ENCODE data around the gene RNF168.

The RNF168 gene

GRCh38 chr3:196499807-196500524 is 3.6 kb downstream of the RNF168 start:
- Histone ChIP-seq H3K36me3 (ENCODE audit: control insufficient read depth, insufficient read depth, low read length) (no peaks in the 10 kb centered on the region), H3K27me3 (ENCODE audit: control insufficient read depth, insufficient read depth, low read length) (no peaks in the 10 kb centered on the region), H3K4me3 (ENCODE audit: low read length) (peak overlapping the region; percentile 50; the same call in 1 of the 2 replicates), H3K9me3 (ENCODE audit: control insufficient read depth, insufficient read depth, low read length) (no peaks in the 10 kb centered on the region), H3K27ac (ENCODE audit: low read length) (no peak overlapping the region), H3K4me1 (ENCODE audit: control insufficient read depth, insufficient read depth, low read length) (peaks cover 2% of the 10 kb centered on the region; the same call in 1 of the 2 replicates)
- DNase-seq (ENCODE audit: low read depth, low spot score), result no peak
- no CpG with 5 or more reads among the region's 11 CpGs for WGBS (ENCODE audit: insufficient coverage, insufficient read length)

GRCh38 chr3:196499061-196499460 is 4.5 kb downstream of the RNF168 start:
- no peak for DNase-seq (ENCODE audit: low read depth, low spot score)
- WGBS (ENCODE audit: insufficient coverage, insufficient read length), result no CpG with 5 or more reads among the region's 5 CpGs
- H3K4me3 ChIP-seq (ENCODE audit: low read length), result no peak overlapping the region
- H3K9me3 ChIP-seq (ENCODE audit: control insufficient read depth, insufficient read depth, low read length), result no peaks in the 10 kb centered on the region
- no peak overlapping the region for H3K27ac ChIP-seq (ENCODE audit: low read length)
- peaks cover 2% of the 10 kb centered on the region; the same call in 1 of the 2 replicates for H3K4me1 ChIP-seq (ENCODE audit: control insufficient read depth, insufficient read depth, low read length)
- no peaks in the 10 kb centered on the region for H3K27me3 ChIP-seq (ENCODE audit: control insufficient read depth, insufficient read depth, low read length)
- no peaks in the 10 kb centered on the region for H3K36me3 ChIP-seq (ENCODE audit: control insufficient read depth, insufficient read depth, low read length)

- Histone ChIP-seq H3K9me3 (ENCODE audit: control insufficient read depth, insufficient read depth, low read length) (no peaks in the 10 kb centered on the region), H3K36me3 (ENCODE audit: control insufficient read depth, insufficient read depth, low read length) (no peaks in the 10 kb centered on the region), H3K4me3 (ENCODE audit: low read length) (no peak overlapping the region), H3K27ac (ENCODE audit: low read length) (no peak overlapping the region), H3K27me3 (ENCODE audit: control insufficient read depth, insufficient read depth, low read length) (no peaks in the 10 kb centered on the region), H3K4me1 (ENCODE audit: control insufficient read depth, insufficient read depth, low read length) (peaks cover 2% of the 10 kb centered on the region; the same call in 1 of the 2 replicates)
- no CpG with 5 or more reads among the region's 8 CpGs for WGBS (ENCODE audit: insufficient coverage, insufficient read length)
- DNase-seq (ENCODE audit: low read depth, low spot score), result no peak
Observed at GRCh38 chr3:196498297-196498696, 5.3 kb downstream of the RNF168 start.

GRCh38 chr3:196496183-196496582 is 7.4 kb downstream of the RNF168 start:
- H3K4me3 ChIP-seq (ENCODE audit: low read length), result no peak overlapping the region
- DNase-seq (ENCODE audit: low read depth, low spot score), result no peak
- H3K27ac ChIP-seq (ENCODE audit: low read length), result no peak overlapping the region
- WGBS (ENCODE audit: insufficient coverage, insufficient read length), result no CpG with 5 or more reads among the region's 4 CpGs
- H3K36me3 ChIP-seq (ENCODE audit: control insufficient read depth, insufficient read depth, low read length), result no peaks in the 10 kb centered on the region
- no peaks in the 10 kb centered on the region for H3K9me3 ChIP-seq (ENCODE audit: control insufficient read depth, insufficient read depth, low read length)
- no peaks in the 10 kb centered on the region for H3K27me3 ChIP-seq (ENCODE audit: control insufficient read depth, insufficient read depth, low read length)
- peaks cover 2% of the 10 kb centered on the region; the same call in 1 of the 2 replicates for H3K4me1 ChIP-seq (ENCODE audit: control insufficient read depth, insufficient read depth, low read length)

- Histone ChIP-seq H3K4me1 (ENCODE audit: control insufficient read depth, insufficient read depth, low read length) (no peaks in the 10 kb centered on the region), H3K36me3 (ENCODE audit: control insufficient read depth, insufficient read depth, low read length) (no peaks in the 10 kb centered on the region), H3K27me3 (ENCODE audit: control insufficient read depth, insufficient read depth, low read length) (no peaks in the 10 kb centered on the region), H3K9me3 (ENCODE audit: control insufficient read depth, insufficient read depth, low read length) (no peaks in the 10 kb centered on the region), H3K27ac (ENCODE audit: low read length) (no peak overlapping the region), H3K4me3 (ENCODE audit: low read length) (no peak overlapping the region)
- DNase-seq (ENCODE audit: low read depth, low spot score), result no peak
- WGBS (ENCODE audit: insufficient coverage, insufficient read length), result no CpG with 5 or more reads among the region's 7 CpGs
Observed at GRCh38 chr3:196493292-196493691, 10.3 kb downstream of the RNF168 start.

- no CpG with 5 or more reads among the region's 2 CpGs for WGBS (ENCODE audit: insufficient coverage, insufficient read length)
- Histone ChIP-seq H3K4me3 (ENCODE audit: low read length) (no peak overlapping the region), H3K27me3 (ENCODE audit: control insufficient read depth, insufficient read depth, low read length) (no peaks in the 10 kb centered on the region), H3K36me3 (ENCODE audit: control insufficient read depth, insufficient read depth, low read length) (peaks cover 2% of the 10 kb centered on the region; the same call in 1 of the 2 replicates), H3K27ac (ENCODE audit: low read length) (no peak overlapping the region), H3K4me1 (ENCODE audit: control insufficient read depth, insufficient read depth, low read length) (no peaks in the 10 kb centered on the region), H3K9me3 (ENCODE audit: control insufficient read depth, insufficient read depth, low read length) (no peaks in the 10 kb centered on the region)
- DNase-seq (ENCODE audit: low read depth, low spot score), result no peak
Observed at GRCh38 chr3:196492080-196492479, 11.5 kb downstream of the RNF168 start.

GRCh38 chr3:196489747-196490146 is 13.8 kb downstream of the RNF168 start:
- Histone ChIP-seq H3K9me3 (ENCODE audit: control insufficient read depth, insufficient read depth, low read length) (no peaks in the 10 kb centered on the region), H3K27ac (ENCODE audit: low read length) (no peak overlapping the region), H3K27me3 (ENCODE audit: control insufficient read depth, insufficient read depth, low read length) (no peaks in the 10 kb centered on the region), H3K36me3 (ENCODE audit: control insufficient read depth, insufficient read depth, low read length) (peaks cover 6% of the 10 kb centered on the region; the same call in 1 of the 2 replicates), H3K4me3 (ENCODE audit: low read length) (no peak overlapping the region), H3K4me1 (ENCODE audit: control insufficient read depth, insufficient read depth, low read length) (no peaks in the 10 kb centered on the region)
- WGBS (ENCODE audit: insufficient coverage, insufficient read length), result no CpG with 5 or more reads among the region's 10 CpGs
- no peak for DNase-seq (ENCODE audit: low read depth, low spot score)

GRCh38 chr3:196486263-196486662 is 17.3 kb downstream of the RNF168 start:
- Histone ChIP-seq H3K9me3 (ENCODE audit: control insufficient read depth, insufficient read depth, low read length) (no peaks in the 10 kb centered on the region), H3K27ac (ENCODE audit: low read length) (no peak overlapping the region), H3K36me3 (ENCODE audit: control insufficient read depth, insufficient read depth, low read length) (peaks cover 14% of the 10 kb centered on the region; the same call in 1 of the 2 replicates), H3K4me1 (ENCODE audit: control insufficient read depth, insufficient read depth, low read length) (no peaks in the 10 kb centered on the region), H3K27me3 (ENCODE audit: control insufficient read depth, insufficient read depth, low read length) (no peaks in the 10 kb centered on the region), H3K4me3 (ENCODE audit: low read length) (no peak overlapping the region)
- DNase-seq (ENCODE audit: low read depth, low spot score), result no peak
- WGBS (ENCODE audit: insufficient coverage, insufficient read length), result no CpG with 5 or more reads among the region's 8 CpGs

GRCh38 chr3:196477678-196478077 is 25.9 kb downstream of the RNF168 start:
- DNase-seq (ENCODE audit: low read depth, low spot score), result no peak
- no CpG with 5 or more reads among the region's 4 CpGs for WGBS (ENCODE audit: insufficient coverage, insufficient read length)
- Histone ChIP-seq H3K9me3 (ENCODE audit: control insufficient read depth, insufficient read depth, low read length) (no peaks in the 10 kb centered on the region), H3K27me3 (ENCODE audit: control insufficient read depth, insufficient read depth, low read length) (no peaks in the 10 kb centered on the region), H3K4me1 (ENCODE audit: control insufficient read depth, insufficient read depth, low read length) (no peaks in the 10 kb centered on the region), H3K36me3 (ENCODE audit: control insufficient read depth, insufficient read depth, low read length) (peaks cover 11% of the 10 kb centered on the region; the same call in 1 of the 2 replicates), H3K27ac (ENCODE audit: low read length) (no peak overlapping the region), H3K4me3 (ENCODE audit: low read length) (no peak overlapping the region)

GRCh38 chr3:196472286-196472685 is 31.3 kb downstream of the RNF168 start:
- Histone ChIP-seq H3K27ac (ENCODE audit: low read length) (no peak overlapping the region), H3K36me3 (ENCODE audit: control insufficient read depth, insufficient read depth, low read length) (peaks cover 14% of the 10 kb centered on the region; the same call in 1 of the 2 replicates), H3K27me3 (ENCODE audit: control insufficient read depth, insufficient read depth, low read length) (no peaks in the 10 kb centered on the region), H3K4me1 (ENCODE audit: control insufficient read depth, insufficient read depth, low read length) (no peaks in the 10 kb centered on the region), H3K9me3 (ENCODE audit: control insufficient read depth, insufficient read depth, low read length) (no peaks in the 10 kb centered on the region), H3K4me3 (ENCODE audit: low read length) (no peak overlapping the region)
- DNase-seq (ENCODE audit: low read depth, low spot score), result no peak
- no CpG with 5 or more reads among the region's 8 CpGs for WGBS (ENCODE audit: insufficient coverage, insufficient read length)

- Histone ChIP-seq H3K27ac (ENCODE audit: low read length) (no peak overlapping the region), H3K36me3 (ENCODE audit: control insufficient read depth, insufficient read depth, low read length) (peaks cover 14% of the 10 kb centered on the region; the same call in 1 of the 2 replicates)
- WGBS (ENCODE audit: insufficient coverage, insufficient read length), result no CpG with 5 or more reads among the region's 2 CpGs
Observed at GRCh38 chr3:196471551-196471950, 32.0 kb downstream of the RNF168 start.

More at GRCh38 chr3:196471551-196471950, 32.0 kb downstream of the RNF168 start:
- H3K9me3 ChIP-seq (ENCODE audit: control insufficient read depth, insufficient read depth, low read length), result no peaks in the 10 kb centered on the region
- no peaks in the 10 kb centered on the region for H3K4me1 ChIP-seq (ENCODE audit: control insufficient read depth, insufficient read depth, low read length)
- DNase-seq (ENCODE audit: low read depth, low spot score), result no peak
- no peak overlapping the region for H3K4me3 ChIP-seq (ENCODE audit: low read length)
- no peaks in the 10 kb centered on the region for H3K27me3 ChIP-seq (ENCODE audit: control insufficient read depth, insufficient read depth, low read length)
